ENCODE measurements around the gene ZNF568.

The ZNF568 gene

GRCh38 chr19:36918090-36918489 is 2.0 kb downstream of the ZNF568 start:
- DNase-seq (ENCODE audit: low spot score) = no peak
- TF ChIP-seq, protein P1, sequence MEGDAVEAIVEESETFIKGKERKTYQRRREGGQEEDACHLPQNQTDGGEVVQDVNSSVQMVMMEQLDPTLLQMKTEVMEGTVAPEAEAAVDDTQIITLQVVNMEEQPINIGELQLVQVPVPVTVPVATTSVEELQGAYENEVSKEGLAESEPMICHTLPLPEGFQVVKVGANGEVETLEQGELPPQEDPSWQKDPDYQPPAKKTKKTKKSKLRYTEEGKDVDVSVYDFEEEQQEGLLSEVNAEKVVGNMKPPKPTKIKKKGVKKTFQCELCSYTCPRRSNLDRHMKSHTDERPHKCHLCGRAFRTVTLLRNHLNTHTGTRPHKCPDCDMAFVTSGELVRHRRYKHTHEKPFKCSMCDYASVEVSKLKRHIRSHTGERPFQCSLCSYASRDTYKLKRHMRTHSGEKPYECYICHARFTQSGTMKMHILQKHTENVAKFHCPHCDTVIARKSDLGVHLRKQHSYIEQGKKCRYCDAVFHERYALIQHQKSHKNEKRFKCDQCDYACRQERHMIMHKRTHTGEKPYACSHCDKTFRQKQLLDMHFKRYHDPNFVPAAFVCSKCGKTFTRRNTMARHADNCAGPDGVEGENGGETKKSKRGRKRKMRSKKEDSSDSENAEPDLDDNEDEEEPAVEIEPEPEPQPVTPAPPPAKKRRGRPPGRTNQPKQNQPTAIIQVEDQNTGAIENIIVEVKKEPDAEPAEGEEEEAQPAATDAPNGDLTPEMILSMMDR (IDR thresholded peaks at IDR 0.05; ENCODE audit: extremely low read depth, missing control alignments) = no peak

DNA sequence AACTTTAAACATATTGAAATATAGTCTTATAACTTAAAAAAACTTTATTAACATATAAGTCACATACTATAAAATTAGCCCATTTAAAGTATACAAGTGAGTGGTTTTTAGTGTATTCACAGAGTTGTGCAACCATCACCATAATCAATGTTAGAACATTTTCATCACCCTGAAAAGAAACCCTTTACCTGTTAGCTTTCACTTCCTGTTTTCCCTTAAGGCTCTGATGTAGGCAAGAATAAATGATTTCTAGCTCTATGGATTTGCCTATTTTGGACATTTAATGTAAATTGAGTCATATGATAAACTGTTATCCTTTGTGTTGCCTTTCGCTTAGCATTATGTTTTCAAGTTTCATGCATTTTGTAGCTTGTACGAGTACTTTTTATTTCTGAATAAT is 15.6 kb downstream of the ZNF568 start:
- DNase-seq (ENCODE audit: low spot score) = no peak

GRCh38 chr19:36939153-36939552 is 23.0 kb downstream of the ZNF568 start:
- DNase-seq (ENCODE audit: low spot score) = no peak
- TF ChIP-seq, protein P1 (IDR thresholded peaks at IDR 0.05; ENCODE audit: extremely low read depth, missing control alignments) = no peak

More for the DNA sequence above, 15.6 kb downstream of the ZNF568 start:
- TF ChIP-seq, protein P1 (IDR thresholded peaks at IDR 0.05; ENCODE audit: extremely low read depth, missing control alignments) = no peak

- TF ChIP-seq, protein P1 (IDR thresholded peaks at IDR 0.05; ENCODE audit: extremely low read depth, missing control alignments) = no peak
- no peak for DNase-seq (ENCODE audit: low spot score)
Measured at GRCh38 chr19:36950335-36951119, 34.4 kb downstream of the ZNF568 start.

DNA sequence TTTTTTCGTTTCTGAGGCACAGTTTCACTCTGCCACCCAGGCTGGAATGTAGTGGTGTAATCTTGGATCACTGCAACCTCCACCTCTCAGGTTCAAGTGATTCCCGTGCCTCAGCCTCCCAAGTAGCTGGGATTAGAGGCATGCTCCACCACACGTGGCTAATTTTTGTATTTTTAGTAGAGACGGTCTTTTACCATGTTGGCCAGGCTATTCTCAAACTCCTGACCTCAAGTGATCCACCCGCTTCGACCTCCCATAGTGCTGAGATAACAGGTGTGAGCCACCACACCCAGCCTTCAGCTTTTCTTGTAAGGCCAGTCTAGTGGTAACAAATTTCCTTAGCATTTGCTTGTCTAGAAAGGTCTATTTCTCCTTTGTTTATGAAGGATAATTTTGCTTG is 46.2 kb downstream of the ZNF568 start:
- TF ChIP-seq, protein P1 (IDR thresholded peaks at IDR 0.05; ENCODE audit: extremely low read depth, missing control alignments) = no peak
- DNase-seq (ENCODE audit: low spot score) = no peak

DNA sequence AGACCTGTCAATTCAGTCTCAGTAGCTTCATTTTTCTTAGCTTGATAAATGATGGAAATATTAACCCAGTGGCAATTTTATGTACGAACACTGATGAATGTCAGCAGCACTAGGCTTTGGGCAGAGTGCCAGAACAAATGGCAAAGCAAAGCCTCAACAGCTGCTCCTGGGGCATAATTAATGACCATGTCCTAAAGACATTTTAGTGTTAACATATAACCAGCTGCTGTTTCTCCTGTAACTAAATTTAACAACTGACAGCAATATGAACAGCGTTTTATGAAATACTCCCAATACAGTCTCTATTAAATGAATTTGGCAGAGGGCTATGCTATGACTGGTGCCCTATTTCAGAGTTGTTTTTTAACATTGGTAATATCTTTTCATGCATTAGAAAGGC is 47.1 kb downstream of the ZNF568 start:
- no peak for DNase-seq (ENCODE audit: low spot score)
- TF ChIP-seq, protein P1 (IDR thresholded peaks at IDR 0.05; ENCODE audit: extremely low read depth, missing control alignments) = no peak

DNA sequence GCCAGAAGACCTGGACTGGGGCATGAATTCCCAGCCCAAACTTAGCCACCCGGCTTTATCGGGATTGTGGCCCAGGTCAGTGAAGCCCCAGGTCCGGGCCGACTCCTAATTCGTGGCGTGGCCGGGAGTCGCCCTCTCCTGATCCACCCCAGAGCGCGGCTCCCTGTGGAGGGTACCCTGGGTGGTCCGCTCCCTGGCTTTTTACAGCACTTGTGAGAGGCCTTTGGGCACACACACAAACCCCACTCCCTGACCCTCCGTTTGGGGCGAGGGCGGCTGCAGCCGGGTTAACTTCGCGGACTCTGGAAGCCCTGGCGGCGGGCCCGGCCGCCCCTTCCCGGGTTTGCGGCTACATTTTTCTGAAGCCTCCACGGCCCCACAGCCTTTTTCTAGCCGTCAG is 56.4 kb downstream of the ZNF568 start:
- DNase-seq (ENCODE audit: low spot score) = no peak
- TF ChIP-seq, protein P1 (IDR thresholded peaks at IDR 0.05; ENCODE audit: extremely low read depth, missing control alignments) = no peak
